GM12878 (cell line): ENCODE measurements around the gene EPS8L1. TPM values are rescaled to one million over a fixed set of nuclear protein-coding genes. Genes with fewer than 3 reads are reported as not detected.

ENCODE experiments used
- ATAC-seq: fragments of 200-7000 bp; cut with Tn5 transposase; 3 replicates; pipeline ENCODE4 v1.9.1; 2020; ENCODE audit warnings: mild to moderate bottlenecking, moderate library complexity
- BruUV-seq: library from RNA; stranded (reverse); fragments of 400-500 nt; replicated peaks from 2 replicates; lab custom pipeline; 2021; lab: Mats Ljungman, UMichigan
- CTCF ChIA-PET: fragments of 300-600 bp; sonication (Branson Sonifier 250); formaldehyde crosslinking; extraction: SDS; loops from one replicate; lab custom pipeline; 2021; ENCODE audit warnings: inconsistent platforms; lab: Yijun Ruan, JAX
- POLR2A ChIA-PET: fragments of 350-600 bp; formaldehyde crosslinking; extraction: SDS; loops from one replicate; lab custom pipeline; 2021; ENCODE audit warnings: inconsistent platforms; lab: Charles Lee
- RAD21 ChIA-PET: fragments of 300-600 bp; sonication (Branson Sonifier 250); formaldehyde crosslinking; loops from one replicate; lab custom pipeline; 2023; ENCODE audit warnings: antibody characterized with exemption; ENCODE audit not compliant: unreplicated experiment; lab: Charles Lee
- SMC1A ChIA-PET: fragments of 300-600 bp; sonication (Branson Sonifier 250); formaldehyde crosslinking; loops from one replicate; lab custom pipeline; 2023; ENCODE audit not compliant: unreplicated experiment, uncharacterized antibody; lab: Charles Lee
- DNase-seq: peaks from one replicate; pipeline ENCODE4 v3.0.0-alpha.2; 2011; ENCODE audit warnings: low read depth, low spot score
- FAIRE-seq: peaks from 3 replicates; lab custom pipeline; 2011; peaks lifted over from hg19 to GRCh38; lab: Jason Lieb, UNC
- H2AFZ ChIP-seq: 2 replicates; pipeline ENCODE4 v1.6.0; 2011; ENCODE audit warnings: low read depth, low read length, control low read depth; ENCODE audit not compliant: control insufficient read depth
- H3K27ac ChIP-seq: 2 replicates; pipeline ENCODE4 v1.5.1; 2011; ENCODE audit warnings: control low read depth; ENCODE audit not compliant: control insufficient read depth, insufficient read depth
- H3K27me3 ChIP-seq, 2 experiments: replicated peaks in 1 of 2; 2 replicates each; pipeline versions ENCODE4 v1.6.0 to v1.6.1; 2011; ENCODE audit warnings: low read length in 1 of 2; ENCODE audit not compliant: control insufficient read depth in 2 of 2, insufficient read depth in 2 of 2
- H3K36me3 ChIP-seq, 2 experiments: 2 replicates each; pipeline ENCODE4 v1.5.1; 2011; ENCODE audit warnings: low read length in 1 of 2; ENCODE audit not compliant: control insufficient read depth in 2 of 2, insufficient read depth in 2 of 2
- H3K4me1 ChIP-seq: 2 replicates; pipeline ENCODE4 v1.6.1; 2011; ENCODE audit warnings: mild to moderate bottlenecking, low read length, moderate library complexity, mixed read lengths; ENCODE audit not compliant: control insufficient read depth, insufficient read depth
- H3K4me2 ChIP-seq: 2 replicates; pipeline ENCODE4 v1.6.0; 2011; ENCODE audit warnings: control low read depth; ENCODE audit not compliant: control insufficient read depth, insufficient read depth
- H3K4me3 ChIP-seq: fragments of 200-600 bp; sonication (generic); 2 replicates; pipeline ENCODE4 v1.5.1; 2016
- H3K79me2 ChIP-seq: 2 replicates; pipeline ENCODE4 v1.6.0; 2011; ENCODE audit warnings: low read length; ENCODE audit not compliant: control insufficient read depth, insufficient read depth
- H3K9ac ChIP-seq: 2 replicates; pipeline ENCODE4 v1.8.0; 2011; ENCODE audit warnings: low read length, control low read depth, mixed read lengths; ENCODE audit not compliant: control insufficient read depth, insufficient read depth
- H3K9me3 ChIP-seq: replicated peaks from 3 replicates; pipeline ENCODE4 v1.5.1; 2011; ENCODE audit warnings: mild to moderate bottlenecking, low read length; ENCODE audit not compliant: control insufficient read depth, insufficient read depth
- H4K20me1 ChIP-seq: 2 replicates; pipeline ENCODE4 v1.6.0; 2011; ENCODE audit not compliant: control insufficient read depth, insufficient read depth
- ATF7 ChIP-seq: fragments of 450-650 bp; IDR thresholded peaks from 2 replicates; pipeline ENCODE4 v1.6.1; 2016; ENCODE audit warnings: low read depth, mild to moderate bottlenecking
- CHD4 ChIP-seq: fragments of 200-600 bp; sonication (generic); IDR thresholded peaks from 2 replicates; pipeline ENCODE4 v1.6.1; 2016; ENCODE audit warnings: mild to moderate bottlenecking
- FOS ChIP-seq: IDR thresholded peaks from 3 replicates; pipeline ENCODE4 v1.6.1; 2011; ENCODE audit warnings: borderline replicate concordance; ENCODE audit not compliant: insufficient read length; ENCODE audit errors: extremely low read depth
- GATAD2B ChIP-seq: fragments of 450-650 bp; conservative IDR thresholded peaks from 2 replicates; pipeline ENCODE4 v1.6.1; 2017; ENCODE audit warnings: low read depth, mild to moderate bottlenecking, moderate library complexity
- IRF4 ChIP-seq: IDR thresholded peaks from 2 replicates; pipeline ENCODE4 v1.6.1; 2011; ENCODE audit warnings: low read depth, low read length
- JUND ChIP-seq: IDR thresholded peaks from 2 replicates; pipeline ENCODE4 v1.6.1; 2012; ENCODE audit warnings: low read depth, mild to moderate bottlenecking, low read length, improper control_type of control experiment, moderate library complexity
- MXI1 ChIP-seq: fragments of 150-350 bp; IDR thresholded peaks from 2 replicates; pipeline ENCODE4 v1.6.1; 2011; ENCODE audit warnings: low read depth, mild to moderate bottlenecking, inconsistent platforms, low read length, improper control_type of control experiment
- NBN ChIP-seq: fragments of 450-650 bp; IDR thresholded peaks from 2 replicates; pipeline ENCODE4 v1.6.1; 2016
- NRF1 ChIP-seq: conservative IDR thresholded peaks from 2 replicates; pipeline ENCODE4 v1.6.1; 2011; ENCODE audit warnings: mild to moderate bottlenecking, low read depth, low read length, improper control_type of control experiment
- POLR2AphosphoS2 ChIP-seq: IDR thresholded peaks from 2 replicates; pipeline ENCODE4 v1.6.1; 2011; ENCODE audit warnings: low read depth, mild to moderate bottlenecking, low read length, improper control_type of control experiment, moderate library complexity
- RELA ChIP-seq: fragments of 450-650 bp; IDR thresholded peaks from 2 replicates; pipeline ENCODE4 v1.8.0; 2014; ENCODE audit warnings: borderline replicate concordance; ENCODE audit not compliant: partially characterized antibody
- SIX5 ChIP-seq: IDR thresholded peaks from 2 replicates; pipeline ENCODE4 v1.6.1; 2011; ENCODE audit warnings: mild to moderate bottlenecking, low read depth, low read length, moderate library complexity; ENCODE audit not compliant: severe bottlenecking
- ZNF274 ChIP-seq: IDR thresholded peaks from one replicate; pipeline ENCODE4 v1.8.0; 2011; ENCODE audit not compliant: insufficient read length, insufficient read depth
- WGBS: methylation state at CpG from one replicate; pipeline ENCODE4 v1.1.6; 2016; ENCODE audit warnings: low lambda C conversion rate; ENCODE audit not compliant: insufficient replicate concordance, insufficient coverage; ENCODE audit errors: missing lambda C conversion rate; 5-methylcytosine and 5-hydroxymethylcytosine counted together
- in situ Hi-C: fragments of 300-500 bp; cut with MboI; formaldehyde crosslinking; loops from 9 replicates; pipeline ENCODE4 v1.14.3; 2018; ENCODE audit warnings: mixed read lengths
- intact Hi-C: fragments of 100-400 bp; cut with micrococcal nuclease; formaldehyde crosslinking; loops from one replicate; pipeline ENCODE4 v1.14.2; 2022; ENCODE audit not compliant: unreplicated experiment
- polyA plus RNA-seq, 11 experiments: library from polyadenylated mRNA; depleted of rRNA in 4 of 11; unstranded in 6 of 11; stranded (reverse) in 5 of 11; fragments of >200 nt; fragmentation: Nextera tagmentation in 4 of 11; fragmentation: Illumina TruSeq in 1 of 11; extraction: Ambion mirVana in 4 of 11; extraction: Trizol in 1 of 11; gene quantifications; 1 replicate in 1 of 11; 2 replicates in 10 of 11; pipeline versions ENCODE4 v1.2.1 to v1.2.3, GENCODE V29; 2011 to 2016; ENCODE audit warnings: inconsistent platforms in 2 of 11, missing spikeins in 2 of 11, low read depth in 1 of 11
- total RNA-seq, 4 experiments: library from RNA; depleted of rRNA in 3 of 4; stranded (reverse); fragments of >200 nt in 3 of 4; fragmentation: Illumina TruSeq in 1 of 4; extraction: Trizol in 1 of 4; gene quantifications; 2 replicates each; pipeline versions ENCODE4 v1.2.1 to v1.2.3, GENCODE V29; 2013 to 2021
- TF ChIP-seq, protein P1 (sequence below): IDR thresholded peaks from 2 replicates; pipeline ENCODE4 v1.6.1; 2012; ENCODE audit warnings: low read depth, low read length, improper control_type of control experiment
- TF ChIP-seq, protein P2 (sequence below): fragments of 450-650 bp; conservative IDR thresholded peaks from 2 replicates; pipeline ENCODE4 v1.6.1; 2017; ENCODE audit warnings: mild to moderate bottlenecking, moderate library complexity
- TF ChIP-seq, protein P3 (sequence below): fragments of 450-650 bp; IDR thresholded peaks from 2 replicates; pipeline ENCODE4 v1.6.1; 2017; ENCODE audit warnings: antibody characterized with exemption, mild to moderate bottlenecking, moderate library complexity
- TF ChIP-seq, protein P4 (sequence below): fragments of 450-650 bp; IDR thresholded peaks from 2 replicates; pipeline ENCODE4 v1.6.1; 2017; ENCODE audit warnings: low read depth, mild to moderate bottlenecking, moderate library complexity

EPS8L1 gene
- total and polyA plus RNA-seq, 10 of the 15 experiments (the other 5 are each of a cell fraction or from before 2014, with no cell fraction given), result 0.68 to 2.2 (median 0.96) TPM; not detected in 2

DNA sequence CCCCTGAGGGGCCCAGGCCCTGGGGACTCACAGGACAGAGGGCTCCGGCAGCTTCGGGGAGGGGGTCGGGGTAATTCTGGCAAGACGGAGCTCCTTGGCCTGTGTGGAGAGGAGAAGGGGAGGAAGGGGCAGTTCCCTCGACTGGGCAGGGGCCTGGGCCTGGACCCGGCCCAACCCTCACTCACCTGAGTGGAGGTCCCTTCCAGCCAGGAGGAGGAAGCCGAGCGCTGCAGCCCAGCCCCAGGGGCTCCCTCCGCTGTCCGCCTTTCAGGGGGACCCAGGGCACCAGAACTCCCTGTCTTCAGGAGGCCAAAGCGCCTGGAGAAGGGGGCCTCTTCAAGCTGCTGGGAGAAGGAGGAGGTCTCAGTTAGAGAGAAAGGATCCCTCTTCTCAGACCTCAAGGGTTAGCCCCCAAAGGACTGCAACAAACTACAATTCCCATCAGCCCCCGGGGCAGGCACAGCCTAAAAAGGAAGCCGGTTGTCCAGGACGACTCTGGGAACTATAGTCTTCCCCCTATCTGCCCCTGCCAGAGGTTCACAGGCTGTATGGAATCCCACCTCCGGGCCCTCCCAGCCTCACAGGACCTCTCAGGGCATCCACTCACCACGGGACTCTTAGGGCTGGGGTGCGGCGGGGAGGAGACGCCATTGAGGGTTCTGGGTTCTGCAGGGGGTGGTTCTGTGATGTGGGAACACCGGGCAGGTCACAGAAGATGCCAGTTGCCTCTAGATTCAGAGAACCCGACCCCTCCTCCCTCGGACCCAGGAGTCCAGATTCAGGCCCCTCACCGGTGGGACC is 19.8 kb downstream of the EPS8L1 start:
- in situ Hi-C loops, result no loop called here
- TF ChIP-seq, protein P1, sequence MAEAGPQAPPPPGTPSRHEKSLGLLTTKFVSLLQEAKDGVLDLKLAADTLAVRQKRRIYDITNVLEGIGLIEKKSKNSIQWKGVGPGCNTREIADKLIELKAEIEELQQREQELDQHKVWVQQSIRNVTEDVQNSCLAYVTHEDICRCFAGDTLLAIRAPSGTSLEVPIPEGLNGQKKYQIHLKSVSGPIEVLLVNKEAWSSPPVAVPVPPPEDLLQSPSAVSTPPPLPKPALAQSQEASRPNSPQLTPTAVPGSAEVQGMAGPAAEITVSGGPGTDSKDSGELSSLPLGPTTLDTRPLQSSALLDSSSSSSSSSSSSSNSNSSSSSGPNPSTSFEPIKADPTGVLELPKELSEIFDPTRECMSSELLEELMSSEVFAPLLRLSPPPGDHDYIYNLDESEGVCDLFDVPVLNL, result no peak
- TF ChIP-seq GATAD2B (no peak), POLR2AphosphoS2 (no peak), IRF4 (no peak), NBN (no peak), FOS (no peak), ATF7 (no peak), JUND (no peak), ZNF274 (no peak), NRF1 (no peak), MXI1 (no peak), CHD4 (no peak), RELA (no peak), SIX5 (peak; percentile 66)
- TF ChIP-seq, protein P2, sequence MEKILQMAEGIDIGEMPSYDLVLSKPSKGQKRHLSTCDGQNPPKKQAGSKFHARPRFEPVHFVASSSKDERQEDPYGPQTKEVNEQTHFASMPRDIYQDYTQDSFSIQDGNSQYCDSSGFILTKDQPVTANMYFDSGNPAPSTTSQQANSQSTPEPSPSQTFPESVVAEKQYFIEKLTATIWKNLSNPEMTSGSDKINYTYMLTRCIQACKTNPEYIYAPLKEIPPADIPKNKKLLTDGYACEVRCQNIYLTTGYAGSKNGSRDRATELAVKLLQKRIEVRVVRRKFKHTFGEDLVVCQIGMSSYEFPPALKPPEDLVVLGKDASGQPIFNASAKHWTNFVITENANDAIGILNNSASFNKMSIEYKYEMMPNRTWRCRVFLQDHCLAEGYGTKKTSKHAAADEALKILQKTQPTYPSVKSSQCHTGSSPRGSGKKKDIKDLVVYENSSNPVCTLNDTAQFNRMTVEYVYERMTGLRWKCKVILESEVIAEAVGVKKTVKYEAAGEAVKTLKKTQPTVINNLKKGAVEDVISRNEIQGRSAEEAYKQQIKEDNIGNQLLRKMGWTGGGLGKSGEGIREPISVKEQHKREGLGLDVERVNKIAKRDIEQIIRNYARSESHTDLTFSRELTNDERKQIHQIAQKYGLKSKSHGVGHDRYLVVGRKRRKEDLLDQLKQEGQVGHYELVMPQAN, result no peak
- TF ChIP-seq, protein P3, sequence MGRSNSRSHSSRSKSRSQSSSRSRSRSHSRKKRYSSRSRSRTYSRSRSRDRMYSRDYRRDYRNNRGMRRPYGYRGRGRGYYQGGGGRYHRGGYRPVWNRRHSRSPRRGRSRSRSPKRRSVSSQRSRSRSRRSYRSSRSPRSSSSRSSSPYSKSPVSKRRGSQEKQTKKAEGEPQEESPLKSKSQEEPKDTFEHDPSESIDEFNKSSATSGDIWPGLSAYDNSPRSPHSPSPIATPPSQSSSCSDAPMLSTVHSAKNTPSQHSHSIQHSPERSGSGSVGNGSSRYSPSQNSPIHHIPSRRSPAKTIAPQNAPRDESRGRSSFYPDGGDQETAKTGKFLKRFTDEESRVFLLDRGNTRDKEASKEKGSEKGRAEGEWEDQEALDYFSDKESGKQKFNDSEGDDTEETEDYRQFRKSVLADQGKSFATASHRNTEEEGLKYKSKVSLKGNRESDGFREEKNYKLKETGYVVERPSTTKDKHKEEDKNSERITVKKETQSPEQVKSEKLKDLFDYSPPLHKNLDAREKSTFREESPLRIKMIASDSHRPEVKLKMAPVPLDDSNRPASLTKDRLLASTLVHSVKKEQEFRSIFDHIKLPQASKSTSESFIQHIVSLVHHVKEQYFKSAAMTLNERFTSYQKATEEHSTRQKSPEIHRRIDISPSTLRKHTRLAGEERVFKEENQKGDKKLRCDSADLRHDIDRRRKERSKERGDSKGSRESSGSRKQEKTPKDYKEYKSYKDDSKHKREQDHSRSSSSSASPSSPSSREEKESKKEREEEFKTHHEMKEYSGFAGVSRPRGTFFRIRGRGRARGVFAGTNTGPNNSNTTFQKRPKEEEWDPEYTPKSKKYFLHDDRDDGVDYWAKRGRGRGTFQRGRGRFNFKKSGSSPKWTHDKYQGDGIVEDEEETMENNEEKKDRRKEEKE, result no peak
- TF ChIP-seq, protein P4, sequence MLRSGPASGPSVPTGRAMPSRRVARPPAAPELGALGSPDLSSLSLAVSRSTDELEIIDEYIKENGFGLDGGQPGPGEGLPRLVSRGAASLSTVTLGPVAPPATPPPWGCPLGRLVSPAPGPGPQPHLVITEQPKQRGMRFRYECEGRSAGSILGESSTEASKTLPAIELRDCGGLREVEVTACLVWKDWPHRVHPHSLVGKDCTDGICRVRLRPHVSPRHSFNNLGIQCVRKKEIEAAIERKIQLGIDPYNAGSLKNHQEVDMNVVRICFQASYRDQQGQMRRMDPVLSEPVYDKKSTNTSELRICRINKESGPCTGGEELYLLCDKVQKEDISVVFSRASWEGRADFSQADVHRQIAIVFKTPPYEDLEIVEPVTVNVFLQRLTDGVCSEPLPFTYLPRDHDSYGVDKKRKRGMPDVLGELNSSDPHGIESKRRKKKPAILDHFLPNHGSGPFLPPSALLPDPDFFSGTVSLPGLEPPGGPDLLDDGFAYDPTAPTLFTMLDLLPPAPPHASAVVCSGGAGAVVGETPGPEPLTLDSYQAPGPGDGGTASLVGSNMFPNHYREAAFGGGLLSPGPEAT, result no peak

More for the DNA sequence above, 19.8 kb downstream of the EPS8L1 start:
- Histone ChIP-seq H3K4me1 (no peaks in the 10 kb centered on the region), H4K20me1 (no peaks in the 10 kb centered on the region), H3K9me3 (no peaks in the 10 kb centered on the region), H3K27ac (no peak overlapping the region), H3K4me3 (no peak overlapping the region), H3K27me3 (no peaks in the 10 kb centered on the region), H3K4me2 (no peak overlapping the region), H3K36me3 (peaks cover 0 to 2% of the 10 kb centered on the region in 2 experiments; a peak in 2 of 4 replicates), H2AFZ (no peak overlapping the region), H3K9ac (no peak overlapping the region), H3K79me2 (no peaks in the 10 kb centered on the region)
- no peak for DNase-seq
- no peak for FAIRE-seq
- peak; percentile 57 for ATAC-seq
- POLR2A ChIA-PET, result no interaction called here
- BruUV-seq, result no TSS peak
- CTCF ChIA-PET, result no interaction called here
- intact Hi-C loops, result no loop called here
- WGBS, result 90% methylated on average over 21 of the region's 23 CpGs
- SMC1A ChIA-PET, result no interaction called here
- RAD21 ChIA-PET, result no interaction called here
